GM12874 (cell line): ENCODE results near the gene TXLNB.

Source experiments
- TF ChIP-seq, protein P1 (sequence below): IDR thresholded peaks from 2 replicates; pipeline ENCODE4 v1.5.1; 2011; ENCODE audit warnings: low read depth, mild to moderate bottlenecking, control low read depth, low read length, moderate library complexity; ENCODE audit not compliant: insufficient read depth

The TXLNB gene

DNA sequence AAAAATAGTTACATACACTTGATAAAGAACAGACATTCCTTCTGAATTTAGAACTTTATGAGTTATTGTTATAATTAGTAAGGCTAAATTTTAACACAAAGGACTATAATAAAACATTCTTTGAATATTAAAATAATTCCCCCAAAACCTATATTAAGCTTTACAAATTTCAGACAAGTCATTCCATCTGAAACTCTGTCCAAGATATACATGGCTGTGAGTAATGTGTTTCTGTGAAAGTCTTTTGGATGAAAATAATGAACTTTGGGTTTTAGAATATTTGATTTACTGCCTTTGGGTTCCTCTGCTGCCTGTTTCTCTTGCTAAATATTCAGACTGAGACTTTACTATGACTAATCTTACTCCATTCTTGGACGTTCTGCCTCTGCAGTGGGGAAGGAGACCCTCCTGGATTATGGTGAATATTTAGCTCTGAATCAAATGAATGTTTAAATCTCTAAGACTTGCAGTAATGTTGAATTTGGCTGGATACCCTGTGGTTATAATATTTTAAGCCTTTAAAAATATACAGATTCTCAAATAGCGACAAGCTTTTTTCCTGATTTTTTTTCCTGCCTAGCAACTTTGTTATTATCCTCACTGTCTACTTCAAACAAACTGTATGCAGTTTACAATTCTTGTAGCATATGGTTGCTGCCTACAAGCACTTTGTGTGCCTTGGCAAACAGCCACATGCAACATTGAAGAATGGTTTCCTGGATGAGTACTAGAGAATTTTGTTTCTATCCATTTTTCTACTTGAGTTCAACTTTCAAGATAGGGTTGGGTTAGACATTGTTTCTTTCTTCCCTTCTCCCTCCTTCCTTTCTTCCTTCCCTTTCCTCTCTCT is 51.4 kb downstream of the TXLNB start:
- TF ChIP-seq, protein P1, sequence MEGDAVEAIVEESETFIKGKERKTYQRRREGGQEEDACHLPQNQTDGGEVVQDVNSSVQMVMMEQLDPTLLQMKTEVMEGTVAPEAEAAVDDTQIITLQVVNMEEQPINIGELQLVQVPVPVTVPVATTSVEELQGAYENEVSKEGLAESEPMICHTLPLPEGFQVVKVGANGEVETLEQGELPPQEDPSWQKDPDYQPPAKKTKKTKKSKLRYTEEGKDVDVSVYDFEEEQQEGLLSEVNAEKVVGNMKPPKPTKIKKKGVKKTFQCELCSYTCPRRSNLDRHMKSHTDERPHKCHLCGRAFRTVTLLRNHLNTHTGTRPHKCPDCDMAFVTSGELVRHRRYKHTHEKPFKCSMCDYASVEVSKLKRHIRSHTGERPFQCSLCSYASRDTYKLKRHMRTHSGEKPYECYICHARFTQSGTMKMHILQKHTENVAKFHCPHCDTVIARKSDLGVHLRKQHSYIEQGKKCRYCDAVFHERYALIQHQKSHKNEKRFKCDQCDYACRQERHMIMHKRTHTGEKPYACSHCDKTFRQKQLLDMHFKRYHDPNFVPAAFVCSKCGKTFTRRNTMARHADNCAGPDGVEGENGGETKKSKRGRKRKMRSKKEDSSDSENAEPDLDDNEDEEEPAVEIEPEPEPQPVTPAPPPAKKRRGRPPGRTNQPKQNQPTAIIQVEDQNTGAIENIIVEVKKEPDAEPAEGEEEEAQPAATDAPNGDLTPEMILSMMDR: no peak

DNA sequence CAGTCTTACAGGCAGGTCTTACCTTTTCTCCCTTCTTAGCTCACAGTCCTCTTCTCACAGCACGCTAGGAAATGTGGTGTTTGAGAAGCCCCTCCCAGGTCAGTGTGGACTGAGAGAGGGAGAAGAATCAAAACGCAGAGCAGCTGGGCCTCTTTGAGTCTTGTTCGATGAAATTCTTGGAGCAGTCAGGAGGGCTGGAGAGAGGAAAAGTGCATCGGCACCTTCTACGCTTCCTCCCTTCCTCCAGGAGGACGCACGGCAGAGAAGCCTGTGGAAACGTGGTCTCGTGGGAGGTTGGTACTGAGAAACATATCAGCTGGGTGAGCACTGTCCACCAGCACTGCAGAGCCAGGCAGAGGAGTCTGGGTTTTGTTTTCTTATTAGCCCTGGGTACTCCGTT is 52.7 kb downstream of the TXLNB start:
- TF ChIP-seq, protein P1: no peak

DNA sequence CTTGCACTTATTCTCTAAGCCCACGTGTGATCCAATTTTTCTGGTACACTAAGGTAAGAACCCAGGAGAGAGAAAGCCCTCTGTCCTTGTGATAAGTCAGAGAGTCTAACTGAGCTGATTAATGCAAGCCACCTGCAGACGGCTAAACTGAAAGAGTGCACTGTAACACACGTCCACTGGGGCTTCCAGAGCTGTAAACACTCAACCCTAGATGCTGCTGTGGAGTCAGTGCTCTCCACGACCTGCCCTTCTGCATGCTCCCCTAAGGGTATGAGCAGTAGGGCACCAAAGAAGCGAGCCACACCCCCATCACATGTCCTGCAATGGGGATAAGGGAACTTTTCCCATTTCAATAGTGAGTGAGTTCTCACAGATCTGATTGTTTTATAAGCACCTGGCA is 55.7 kb downstream of the TXLNB start:
- TF ChIP-seq, protein P1: no peak

DNA sequence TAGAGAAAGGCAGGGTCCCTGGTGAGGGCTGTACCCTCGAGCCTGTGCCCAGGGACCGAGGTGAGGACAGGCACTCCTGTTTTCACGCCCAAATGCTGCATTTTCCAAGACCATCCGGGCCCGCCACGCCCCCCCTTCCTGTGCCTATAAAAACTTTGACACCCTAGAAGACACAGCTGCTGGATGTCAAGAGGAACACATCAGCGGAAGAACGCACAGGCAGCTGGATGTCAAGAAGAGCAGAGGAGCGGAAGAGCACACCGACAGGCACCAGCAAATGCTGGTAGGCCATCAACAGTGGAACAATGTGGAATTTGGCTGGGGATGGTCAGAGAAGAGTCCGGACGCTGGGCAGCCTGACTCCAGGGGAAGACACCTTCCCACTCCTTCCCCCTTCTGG is 56.1 kb downstream of the TXLNB start:
- TF ChIP-seq, protein P1: no peak

DNA sequence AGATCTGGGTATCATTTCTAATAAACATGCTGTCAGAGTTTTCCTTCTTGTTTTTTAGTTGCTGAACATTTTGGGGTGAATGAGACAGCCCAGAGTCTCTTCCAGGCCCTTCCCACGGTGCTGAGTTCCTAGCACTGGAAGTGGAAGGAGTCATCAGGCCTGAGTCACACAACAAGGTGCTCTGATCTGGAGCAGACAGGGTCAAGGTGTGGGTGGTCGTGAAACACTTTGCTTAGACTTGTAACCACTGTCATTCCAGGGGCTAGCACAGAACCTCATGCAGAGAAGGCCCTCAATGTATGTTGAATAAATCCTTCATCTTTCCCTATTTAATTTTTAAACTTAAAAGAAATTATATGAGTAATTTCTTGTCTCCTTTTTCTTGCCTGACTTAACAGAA is 60.6 kb downstream of the TXLNB start:
- TF ChIP-seq, protein P1: no peak

DNA sequence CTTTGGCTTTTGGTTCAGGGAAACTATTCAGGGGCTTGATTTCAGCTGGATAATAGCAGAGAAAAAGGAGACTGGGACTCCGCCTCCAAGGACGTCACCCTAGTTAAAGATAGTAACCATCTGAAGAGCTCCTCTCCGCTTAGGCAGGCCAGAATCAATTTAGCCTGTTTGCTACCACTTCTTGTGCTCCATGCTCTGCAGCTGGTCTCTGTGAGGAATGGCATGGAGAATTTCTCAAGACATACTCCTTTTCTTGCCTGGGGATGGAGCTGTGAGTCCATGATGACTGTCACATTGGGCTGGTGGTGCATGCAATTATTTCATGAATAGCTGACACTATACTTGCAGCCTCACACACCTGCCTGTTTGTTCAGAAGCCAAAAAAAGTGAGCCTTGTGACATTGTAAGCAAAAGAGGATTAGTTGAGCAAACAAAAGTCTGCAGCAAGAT is 61.4 kb downstream of the TXLNB start:
- TF ChIP-seq, protein P1: no peak

DNA sequence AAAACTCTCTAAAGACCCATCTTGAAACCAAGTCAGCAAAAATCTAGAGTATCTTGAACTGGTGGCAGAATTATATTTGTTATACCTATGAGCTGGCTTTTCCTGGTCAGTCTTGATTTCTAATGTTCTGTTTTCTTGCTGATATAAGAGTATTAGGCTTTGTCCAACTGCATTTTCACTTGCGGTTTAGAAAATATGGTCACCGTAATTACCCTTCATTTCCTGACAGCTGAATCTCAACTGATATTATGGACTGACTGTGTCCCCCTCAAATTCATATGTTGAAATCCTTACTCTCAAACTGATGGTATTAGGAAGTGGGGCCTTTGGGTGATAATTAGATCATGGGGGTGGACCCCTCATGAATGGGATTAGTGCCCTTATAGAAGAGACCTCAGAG is 72.1 kb downstream of the TXLNB start:
- TF ChIP-seq, protein P1: no peak
